DOHH2 (cell line): ENCODE measurements around the gene CR1L.
A peak's percentile ranks its signal among the peaks of the same experiment; 100 is the strongest.

Experiments
- H3F3A ChIP-seq: fragments of 200-600 bp; sonication (generic), shearing (Covaris generic); 2 replicates; pipeline ENCODE4 v1.6.0; 2016; ENCODE audit warnings: antibody characterized with exemption, mild to moderate bottlenecking; ENCODE audit not compliant: control insufficient read depth, insufficient read depth
- H3K27ac ChIP-seq: fragments of 200-600 bp; sonication (generic); 2 replicates; pipeline ENCODE4 v1.5.1; 2014; ENCODE audit warnings: low read depth, mild to moderate bottlenecking, low read length, moderate library complexity
- H3K27me3 ChIP-seq: fragments of 200-600 bp; sonication (generic); 2 replicates; pipeline ENCODE4 v1.6.1; 2014; ENCODE audit warnings: mild to moderate bottlenecking, low read length, mixed read lengths; ENCODE audit not compliant: control insufficient read depth
- H3K36me3 ChIP-seq: fragments of 200-600 bp; sonication (generic); 2 replicates; pipeline ENCODE4 v1.6.1; 2014; ENCODE audit warnings: mild to moderate bottlenecking, low read length, moderate library complexity, mixed read lengths; ENCODE audit not compliant: control insufficient read depth
- H3K4me1 ChIP-seq: fragments of 200-600 bp; sonication (generic); 2 replicates; pipeline ENCODE4 v1.6.1; 2014; ENCODE audit warnings: mild to moderate bottlenecking, low read length, mixed read lengths; ENCODE audit not compliant: control insufficient read depth
- H3K4me2 ChIP-seq: fragments of 200-600 bp; sonication (generic); 2 replicates; pipeline ENCODE4 v1.6.0; 2014; ENCODE audit warnings: mild to moderate bottlenecking, low read length, moderate library complexity
- H3K4me3 ChIP-seq: fragments of 200-600 bp; sonication (generic); 2 replicates; pipeline ENCODE4 v1.5.1; 2014; ENCODE audit warnings: mild to moderate bottlenecking, low read length, mixed read lengths
- H3K79me2 ChIP-seq: fragments of 200-600 bp; sonication (generic); 2 replicates; pipeline ENCODE4 v1.6.1; 2014; ENCODE audit warnings: mild to moderate bottlenecking, low read length, mixed read lengths; ENCODE audit not compliant: control insufficient read depth
- H3K9me2 ChIP-seq: fragments of 200-600 bp; sonication (generic); replicated peaks from 2 replicates; pipeline ENCODE4 v1.6.1; 2014; ENCODE audit warnings: mild to moderate bottlenecking, low read length, mixed read lengths; ENCODE audit not compliant: control insufficient read depth
- H3K9me3 ChIP-seq: fragments of 200-600 bp; sonication (generic); 2 replicates; pipeline ENCODE4 v1.6.1; 2014; ENCODE audit warnings: antibody characterized with exemption, low read length, mixed read lengths; ENCODE audit not compliant: control insufficient read depth, insufficient read depth
- H4K20me1 ChIP-seq: fragments of 200-600 bp; sonication (generic); 2 replicates; pipeline ENCODE4 v1.6.0; 2014; ENCODE audit warnings: low read depth, mild to moderate bottlenecking, antibody characterized with exemption, low read length, moderate library complexity; ENCODE audit not compliant: control insufficient read depth, insufficient read depth
- CTCF ChIP-seq: fragments of 200-600 bp; sonication (generic); IDR thresholded peaks from one replicate; pipeline ENCODE4 v1.5.1; 2014; ENCODE audit warnings: antibody characterized with exemption, mild to moderate bottlenecking, low read depth, low read length; ENCODE audit not compliant: poor library complexity, severe bottlenecking
- EZH2phosphoT487 ChIP-seq: fragments of 200-600 bp; sonication (generic); IDR thresholded peaks from 2 replicates; pipeline ENCODE4 v1.6.1; 2017; ENCODE audit warnings: borderline replicate concordance, mild to moderate bottlenecking, antibody characterized with exemption, low read length, moderate library complexity, mixed read lengths

The CR1L gene

DNA sequence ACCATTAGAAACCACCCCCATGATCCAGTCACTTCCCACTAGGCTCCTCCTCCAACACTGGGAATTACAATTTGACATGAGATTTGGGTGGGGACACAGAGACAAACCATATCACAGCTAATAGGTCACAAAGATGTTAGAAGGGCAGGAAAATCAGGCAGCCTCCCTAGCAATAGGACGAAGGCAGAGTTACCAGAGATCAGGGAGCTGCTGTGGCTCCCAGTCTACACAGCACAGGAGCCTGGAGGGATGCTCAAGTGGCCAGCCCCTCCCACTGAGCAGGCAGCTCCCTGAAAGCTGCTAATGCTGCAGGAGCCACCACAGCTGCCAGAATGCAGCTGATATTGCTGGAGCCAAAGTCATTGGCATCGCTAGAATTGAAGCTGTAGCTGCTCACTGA is 51.0 kb downstream of the CR1L start:
- H3K9me3 ChIP-seq, result no peaks in the 10 kb centered on the region
- H3K9me2 ChIP-seq, result no peaks in the 10 kb centered on the region
- H3K27me3 ChIP-seq, result peaks cover under 1% of the 10 kb centered on the region; the same call in 1 of the 2 replicates
- no peak overlapping the region for H3K4me3 ChIP-seq
- H3K27ac ChIP-seq, result no peak overlapping the region
- TF ChIP-seq EZH2phosphoT487 (no peak), CTCF (no peak)
- H4K20me1 ChIP-seq, result no peaks in the 10 kb centered on the region
- H3F3A ChIP-seq, result no peaks in the 10 kb centered on the region
- no peaks in the 10 kb centered on the region for H3K4me1 ChIP-seq
- H3K36me3 ChIP-seq, result no peaks in the 10 kb centered on the region
- no peak overlapping the region for H3K4me2 ChIP-seq
- no peaks in the 10 kb centered on the region for H3K79me2 ChIP-seq

DNA sequence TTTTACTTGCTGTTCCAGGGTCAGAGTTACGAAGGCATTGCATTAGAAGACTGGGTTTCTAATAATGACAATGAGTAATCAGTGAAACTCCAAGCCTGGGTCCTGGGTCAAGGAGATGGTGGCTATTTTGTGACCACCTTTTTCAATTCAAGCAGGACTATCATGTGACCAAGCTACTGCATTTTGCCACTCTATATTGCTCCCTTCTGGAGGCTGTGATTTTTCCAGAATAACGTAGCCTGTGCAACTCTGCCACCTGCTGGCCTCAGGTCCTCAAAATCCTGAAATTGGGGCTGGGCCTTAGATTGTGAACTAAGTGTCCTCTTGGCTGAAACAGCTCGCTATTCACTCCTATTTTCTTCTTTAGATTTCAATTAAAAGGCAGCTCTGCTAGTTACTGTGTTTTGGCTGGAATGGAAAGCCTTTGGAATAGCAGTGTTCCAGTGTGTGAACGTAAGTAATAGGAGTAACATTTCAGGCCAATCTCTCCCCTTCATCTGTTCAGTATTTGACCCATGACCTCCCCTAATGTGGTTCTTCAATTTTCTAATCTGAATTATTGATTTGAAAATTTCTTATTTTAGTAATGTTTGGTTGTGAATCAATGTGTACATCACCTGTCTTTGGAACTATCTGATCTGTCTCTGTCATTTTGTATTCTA is 54.0 kb downstream of the CR1L start:
- Histone ChIP-seq H3K4me2 (no peak overlapping the region), H3K79me2 (no peaks in the 10 kb centered on the region), H3K27me3 (no peaks in the 10 kb centered on the region), H3K9me3 (no peaks in the 10 kb centered on the region), H3K4me3 (no peak overlapping the region), H3K4me1 (no peaks in the 10 kb centered on the region), H3F3A (no peaks in the 10 kb centered on the region), H3K27ac (no peak overlapping the region), H3K36me3 (no peaks in the 10 kb centered on the region), H3K9me2 (no peaks in the 10 kb centered on the region), H4K20me1 (no peaks in the 10 kb centered on the region)
- no peak for TF ChIP-seq EZH2phosphoT487
- TF ChIP-seq CTCF, result peak; percentile 76

GRCh38 chr1:207702317-207702716 is 57.4 kb downstream of the CR1L start:
- Histone ChIP-seq H3K9me2 (no peaks in the 10 kb centered on the region), H3K27me3 (no peaks in the 10 kb centered on the region), H3K4me1 (no peaks in the 10 kb centered on the region), H3K4me3 (no peak overlapping the region), H3F3A (no peaks in the 10 kb centered on the region), H3K79me2 (no peaks in the 10 kb centered on the region), H3K27ac (no peak overlapping the region), H3K4me2 (no peak overlapping the region), H3K9me3 (no peaks in the 10 kb centered on the region), H3K36me3 (no peaks in the 10 kb centered on the region), H4K20me1 (no peaks in the 10 kb centered on the region)
- TF ChIP-seq CTCF (no peak), EZH2phosphoT487 (no peak)
